PC-9 (cell line): ENCODE results near the gene TAPBPL.
"Not testable (repeated sequence)": the region's sequence is repeated elsewhere in the genome, so short reads cannot be mapped to it uniquely, and the experiment has no call there.

Source experiments
- EZH2 ChIP-seq: fragments of 200-600 bp; sonication (generic); IDR thresholded peaks from 2 replicates; pipeline ENCODE4 v1.8.0; 2017; ENCODE audit warnings: antibody characterized with exemption, low read depth
- TF ChIP-seq, protein P1 (sequence below): fragments of 200-600 bp; sonication (generic); conservative IDR thresholded peaks from 2 replicates; pipeline ENCODE4 v1.6.1; 2017; ENCODE audit warnings: mixed run types, antibody characterized with exemption, mild to moderate bottlenecking, moderate library complexity

DNA sequence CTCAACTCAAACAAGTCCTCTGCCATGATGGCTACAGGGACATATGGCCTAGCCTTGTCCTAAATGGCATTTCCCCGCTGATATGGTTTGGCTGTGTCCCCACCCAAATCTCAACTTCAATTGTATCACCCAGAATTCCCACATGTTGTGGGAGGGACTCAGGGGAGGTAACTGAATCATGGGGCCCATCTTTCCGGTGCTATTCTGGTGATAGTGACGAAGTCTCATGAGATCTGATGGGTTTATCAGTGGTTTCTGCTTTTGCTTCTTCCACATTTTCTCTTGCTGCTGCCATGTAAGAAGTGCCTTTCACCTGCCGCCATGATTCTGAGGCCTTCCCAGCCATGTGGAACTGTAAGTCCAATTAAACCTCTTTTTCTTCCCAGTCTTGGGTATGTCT, 14.9 kb downstream of the TAPBPL start:
- TF ChIP-seq, protein P1, sequence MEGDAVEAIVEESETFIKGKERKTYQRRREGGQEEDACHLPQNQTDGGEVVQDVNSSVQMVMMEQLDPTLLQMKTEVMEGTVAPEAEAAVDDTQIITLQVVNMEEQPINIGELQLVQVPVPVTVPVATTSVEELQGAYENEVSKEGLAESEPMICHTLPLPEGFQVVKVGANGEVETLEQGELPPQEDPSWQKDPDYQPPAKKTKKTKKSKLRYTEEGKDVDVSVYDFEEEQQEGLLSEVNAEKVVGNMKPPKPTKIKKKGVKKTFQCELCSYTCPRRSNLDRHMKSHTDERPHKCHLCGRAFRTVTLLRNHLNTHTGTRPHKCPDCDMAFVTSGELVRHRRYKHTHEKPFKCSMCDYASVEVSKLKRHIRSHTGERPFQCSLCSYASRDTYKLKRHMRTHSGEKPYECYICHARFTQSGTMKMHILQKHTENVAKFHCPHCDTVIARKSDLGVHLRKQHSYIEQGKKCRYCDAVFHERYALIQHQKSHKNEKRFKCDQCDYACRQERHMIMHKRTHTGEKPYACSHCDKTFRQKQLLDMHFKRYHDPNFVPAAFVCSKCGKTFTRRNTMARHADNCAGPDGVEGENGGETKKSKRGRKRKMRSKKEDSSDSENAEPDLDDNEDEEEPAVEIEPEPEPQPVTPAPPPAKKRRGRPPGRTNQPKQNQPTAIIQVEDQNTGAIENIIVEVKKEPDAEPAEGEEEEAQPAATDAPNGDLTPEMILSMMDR: not testable (repeated sequence)
- TF ChIP-seq EZH2: not testable (repeated sequence)
